GM12878 (cell line): ENCODE data around the gene RXRG. TPM values are rescaled to one million over a fixed set of nuclear protein-coding genes. Genes with fewer than 3 reads are reported as not detected.

ENCODE experiments used
- ATAC-seq: fragments of 200-7000 bp; cut with Tn5 transposase; 3 replicates; pipeline ENCODE4 v1.9.1; 2020; ENCODE audit warnings: mild to moderate bottlenecking, moderate library complexity
- BruUV-seq: library from RNA; stranded (reverse); fragments of 400-500 nt; replicated peaks from 2 replicates; lab custom pipeline; 2021; lab: Mats Ljungman, UMichigan
- CTCF ChIA-PET: fragments of 300-600 bp; sonication (Branson Sonifier 250); formaldehyde crosslinking; extraction: SDS; loops from one replicate; lab custom pipeline; 2021; ENCODE audit warnings: inconsistent platforms; lab: Yijun Ruan, JAX
- POLR2A ChIA-PET: fragments of 350-600 bp; formaldehyde crosslinking; extraction: SDS; loops from one replicate; lab custom pipeline; 2021; ENCODE audit warnings: inconsistent platforms; lab: Charles Lee
- RAD21 ChIA-PET: fragments of 300-600 bp; sonication (Branson Sonifier 250); formaldehyde crosslinking; loops from one replicate; lab custom pipeline; 2023; ENCODE audit warnings: antibody characterized with exemption; ENCODE audit not compliant: unreplicated experiment; lab: Charles Lee
- SMC1A ChIA-PET: fragments of 300-600 bp; sonication (Branson Sonifier 250); formaldehyde crosslinking; loops from one replicate; lab custom pipeline; 2023; ENCODE audit not compliant: unreplicated experiment, uncharacterized antibody; lab: Charles Lee
- DNase-seq: peaks from one replicate; pipeline ENCODE4 v3.0.0-alpha.2; 2011; ENCODE audit warnings: low read depth, low spot score
- FAIRE-seq: peaks from 3 replicates; lab custom pipeline; 2011; peaks lifted over from hg19 to GRCh38; lab: Jason Lieb, UNC
- H2AFZ ChIP-seq: 2 replicates; pipeline ENCODE4 v1.6.0; 2011; ENCODE audit warnings: low read depth, low read length, control low read depth; ENCODE audit not compliant: control insufficient read depth
- H3K27ac ChIP-seq: 2 replicates; pipeline ENCODE4 v1.5.1; 2011; ENCODE audit warnings: control low read depth; ENCODE audit not compliant: control insufficient read depth, insufficient read depth
- H3K27me3 ChIP-seq, 2 experiments: replicated peaks in 1 of 2; 2 replicates each; pipeline versions ENCODE4 v1.6.0 to v1.6.1; 2011; ENCODE audit warnings: low read length in 1 of 2; ENCODE audit not compliant: control insufficient read depth in 2 of 2, insufficient read depth in 2 of 2
- H3K36me3 ChIP-seq, 2 experiments: 2 replicates each; pipeline ENCODE4 v1.5.1; 2011; ENCODE audit warnings: low read length in 1 of 2; ENCODE audit not compliant: control insufficient read depth in 2 of 2, insufficient read depth in 2 of 2
- H3K4me1 ChIP-seq: 2 replicates; pipeline ENCODE4 v1.6.1; 2011; ENCODE audit warnings: mild to moderate bottlenecking, low read length, moderate library complexity, mixed read lengths; ENCODE audit not compliant: control insufficient read depth, insufficient read depth
- H3K4me2 ChIP-seq: 2 replicates; pipeline ENCODE4 v1.6.0; 2011; ENCODE audit warnings: control low read depth; ENCODE audit not compliant: control insufficient read depth, insufficient read depth
- H3K4me3 ChIP-seq: fragments of 200-600 bp; sonication (generic); 2 replicates; pipeline ENCODE4 v1.5.1; 2016
- H3K79me2 ChIP-seq: 2 replicates; pipeline ENCODE4 v1.6.0; 2011; ENCODE audit warnings: low read length; ENCODE audit not compliant: control insufficient read depth, insufficient read depth
- H3K9ac ChIP-seq: 2 replicates; pipeline ENCODE4 v1.8.0; 2011; ENCODE audit warnings: low read length, control low read depth, mixed read lengths; ENCODE audit not compliant: control insufficient read depth, insufficient read depth
- H3K9me3 ChIP-seq: replicated peaks from 3 replicates; pipeline ENCODE4 v1.5.1; 2011; ENCODE audit warnings: mild to moderate bottlenecking, low read length; ENCODE audit not compliant: control insufficient read depth, insufficient read depth
- H4K20me1 ChIP-seq: 2 replicates; pipeline ENCODE4 v1.6.0; 2011; ENCODE audit not compliant: control insufficient read depth, insufficient read depth
- CBX3 ChIP-seq: fragments of 200-600 bp; sonication (generic); IDR thresholded peaks from 2 replicates; pipeline ENCODE4 v1.6.1; 2016; ENCODE audit warnings: low read depth, borderline replicate concordance
- HDAC6 ChIP-seq: fragments of 200-600 bp; sonication (generic); IDR thresholded peaks from one replicate; pipeline ENCODE4 v1.8.0; 2017; ENCODE audit warnings: antibody characterized with exemption; ENCODE audit not compliant: unreplicated experiment
- SUPT20H ChIP-seq: IDR thresholded peaks from 2 replicates; pipeline ENCODE4 v1.6.1; 2011; ENCODE audit warnings: low read depth, mild to moderate bottlenecking, low read length, moderate library complexity, borderline replicate concordance; ENCODE audit not compliant: control insufficient read depth
- ZBTB40 ChIP-seq: fragments of 450-650 bp; IDR thresholded peaks from 2 replicates; pipeline ENCODE4 v1.6.1; 2016; ENCODE audit warnings: mild to moderate bottlenecking, moderate library complexity, borderline replicate concordance
- in situ Hi-C: fragments of 300-500 bp; cut with MboI; formaldehyde crosslinking; loops from 9 replicates; pipeline ENCODE4 v1.14.3; 2018; ENCODE audit warnings: mixed read lengths
- intact Hi-C: fragments of 100-400 bp; cut with micrococcal nuclease; formaldehyde crosslinking; loops from one replicate; pipeline ENCODE4 v1.14.2; 2022; ENCODE audit not compliant: unreplicated experiment
- polyA plus RNA-seq, 11 experiments: library from polyadenylated mRNA; depleted of rRNA in 4 of 11; unstranded in 6 of 11; stranded (reverse) in 5 of 11; fragments of >200 nt; fragmentation: Nextera tagmentation in 4 of 11; fragmentation: Illumina TruSeq in 1 of 11; extraction: Ambion mirVana in 4 of 11; extraction: Trizol in 1 of 11; gene quantifications; 1 replicate in 1 of 11; 2 replicates in 10 of 11; pipeline versions ENCODE4 v1.2.1 to v1.2.3, GENCODE V29; 2011 to 2016; ENCODE audit warnings: inconsistent platforms in 2 of 11, missing spikeins in 2 of 11, low read depth in 1 of 11
- total RNA-seq, 4 experiments: library from RNA; depleted of rRNA in 3 of 4; stranded (reverse); fragments of >200 nt in 3 of 4; fragmentation: Illumina TruSeq in 1 of 4; extraction: Trizol in 1 of 4; gene quantifications; 2 replicates each; pipeline versions ENCODE4 v1.2.1 to v1.2.3, GENCODE V29; 2013 to 2021

RXRG gene
- total and polyA plus RNA-seq, 10 of the 15 experiments (the other 5 are each of a cell fraction or from before 2014, with no cell fraction given), result 0.10 TPM; not detected in 9

- POLR2A ChIA-PET, result no interaction called here
- peak; percentile 29 for ATAC-seq
- H3K9me3 ChIP-seq, result no peaks in the 10 kb centered on the region
Measured at GRCh38 chr1:165395478-165395877, 49.4 kb downstream of the RXRG start.

More at GRCh38 chr1:165395478-165395877, 49.4 kb downstream of the RXRG start:
- DNase-seq (peak; percentile 9), FAIRE-seq (peak; percentile 64)
- Histone ChIP-seq H3K4me2 (no peak overlapping the region), H3K4me3 (no peak overlapping the region), H3K9ac (no peak overlapping the region)
- intact Hi-C loops, result loop anchor here (10.0 kb wide), 3 partner anchors 259 to 429 kb away; partner anchors contain the start of gene UCK2
- TF ChIP-seq SUPT20H, result no peak
- TF ChIP-seq ZBTB40, result no peak
- TF ChIP-seq CBX3, result no peak
- no peak for TF ChIP-seq HDAC6
- TF ChIP-seq, all 136 proteins: peak for 0
- CTCF ChIA-PET, result interaction anchor here (0.5 to 7.0 kb wide), 6 partner anchors 12 to 202 kb away, joined by 3 to 176 read pairs (median 5); no protein-coding TSS in a partner anchor
- BruUV-seq, result no TSS peak
- H3K4me1 ChIP-seq, result peaks cover 9% of the 10 kb centered on the region; the same call in 1 of the 2 replicates
- RAD21 ChIA-PET, result interaction anchor here (0.6 to 2.0 kb wide), 4 partner anchors 28 to 455 kb away, joined by 3 to 10 read pairs (median 4); no protein-coding TSS in a partner anchor
- H3K27ac ChIP-seq, result no peak overlapping the region
- in situ Hi-C loops, result no loop called here
- H3K79me2 ChIP-seq, result no peaks in the 10 kb centered on the region
- SMC1A ChIA-PET, result interaction anchor here (1.1 to 5.6 kb wide), 3 partner anchors 11 to 200 kb away, joined by 3 to 109 read pairs (median 4); no protein-coding TSS in a partner anchor
- H2AFZ ChIP-seq, result no peak overlapping the region
- peaks cover 0 to under 1% of the 10 kb centered on the region in 2 experiments; a peak in 2 of 4 replicates for H3K27me3 ChIP-seq
- H4K20me1 ChIP-seq, result no peaks in the 10 kb centered on the region
- no peaks in the 10 kb centered on the region for H3K36me3 ChIP-seq
